Gastrocnemius medialis (tissue), 4 donors: Measurements from ENCODE around the gene GALNT18.

Experiments used
- POLR2A ChIP-seq, 2 donors: fragments of 450-650 bp; IDR thresholded peaks; one replicate each; pipeline ENCODE4 v1.6.1; 2017; ENCODE audit warnings: antibody characterized with exemption in 2 of 2, mild to moderate bottlenecking in 2 of 2, moderate library complexity in 2 of 2
- TF ChIP-seq, protein P1 (sequence below), 5 experiments: fragments of 450-650 bp in 3 of 5; fragments of 200-600 bp in 2 of 5; sonication (generic) in 2 of 5; IDR thresholded peaks in 4 of 5; conservative IDR thresholded peaks in 1 of 5; 1 replicate in 4 of 5; 2 replicates in 1 of 5; pipeline ENCODE4 v1.5.1; 2016 to 2019; ENCODE audit warnings: antibody characterized with exemption in 5 of 5, mild to moderate bottlenecking in 3 of 5, moderate library complexity in 3 of 5

DNA sequence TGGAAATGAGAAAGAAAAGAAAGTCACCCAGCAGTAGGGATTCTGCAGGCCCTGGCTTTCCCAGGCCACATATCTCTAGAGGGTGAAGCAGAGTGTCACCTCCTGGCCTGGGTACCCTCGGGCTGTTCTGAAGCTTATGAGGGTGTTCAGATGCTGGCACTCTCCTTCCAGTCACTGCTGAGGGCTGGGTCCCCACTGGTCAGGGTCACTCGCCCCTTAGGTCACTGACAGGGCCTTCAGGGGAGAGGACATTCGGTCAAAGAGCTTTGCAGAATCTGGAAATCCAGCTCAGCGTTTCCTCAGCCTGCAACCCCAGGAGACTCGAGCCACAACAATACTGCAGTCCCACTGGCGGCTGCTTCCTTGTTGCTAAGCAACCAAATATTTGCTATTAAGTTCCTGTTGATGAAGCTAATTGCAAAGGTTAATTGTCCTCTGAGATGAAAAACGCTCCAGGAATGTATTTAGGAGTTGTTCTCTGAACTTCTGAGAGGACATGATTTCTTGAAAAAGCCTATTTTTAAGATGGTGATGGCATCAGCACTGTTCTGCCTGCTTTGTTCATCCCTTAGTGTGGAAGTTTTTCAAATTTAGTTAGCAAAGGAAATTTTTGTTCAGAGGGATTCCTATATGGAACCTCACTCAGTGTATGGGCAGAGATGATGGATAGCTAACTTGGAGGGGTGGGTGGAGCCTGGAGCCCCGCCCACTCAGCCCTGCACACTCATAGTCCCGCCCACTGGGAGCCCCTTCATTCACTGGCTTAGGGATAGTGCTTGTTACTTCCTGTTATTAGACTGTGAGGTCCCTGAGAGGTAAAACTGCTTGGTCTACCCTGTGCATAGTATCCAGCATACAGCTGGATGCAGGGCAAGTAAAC, 378.0 kb downstream of the GALNT18 start:
- TF ChIP-seq, protein P1, sequence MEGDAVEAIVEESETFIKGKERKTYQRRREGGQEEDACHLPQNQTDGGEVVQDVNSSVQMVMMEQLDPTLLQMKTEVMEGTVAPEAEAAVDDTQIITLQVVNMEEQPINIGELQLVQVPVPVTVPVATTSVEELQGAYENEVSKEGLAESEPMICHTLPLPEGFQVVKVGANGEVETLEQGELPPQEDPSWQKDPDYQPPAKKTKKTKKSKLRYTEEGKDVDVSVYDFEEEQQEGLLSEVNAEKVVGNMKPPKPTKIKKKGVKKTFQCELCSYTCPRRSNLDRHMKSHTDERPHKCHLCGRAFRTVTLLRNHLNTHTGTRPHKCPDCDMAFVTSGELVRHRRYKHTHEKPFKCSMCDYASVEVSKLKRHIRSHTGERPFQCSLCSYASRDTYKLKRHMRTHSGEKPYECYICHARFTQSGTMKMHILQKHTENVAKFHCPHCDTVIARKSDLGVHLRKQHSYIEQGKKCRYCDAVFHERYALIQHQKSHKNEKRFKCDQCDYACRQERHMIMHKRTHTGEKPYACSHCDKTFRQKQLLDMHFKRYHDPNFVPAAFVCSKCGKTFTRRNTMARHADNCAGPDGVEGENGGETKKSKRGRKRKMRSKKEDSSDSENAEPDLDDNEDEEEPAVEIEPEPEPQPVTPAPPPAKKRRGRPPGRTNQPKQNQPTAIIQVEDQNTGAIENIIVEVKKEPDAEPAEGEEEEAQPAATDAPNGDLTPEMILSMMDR (IDR thresholded peaks at IDR 0.05 in 4 of 5, conservative IDR thresholded peaks at IDR 0.05 in 1 of 5), result no peak
- TF ChIP-seq POLR2A (IDR thresholded peaks at IDR 0.05), result no peak
